ENCODE data around the gene ZBTB21. TPM values are rescaled to one million over a fixed set of nuclear protein-coding genes. Genes with fewer than 3 reads are reported as not detected.
A peak's percentile ranks its signal among the peaks of the same experiment; 100 is the strongest.

Gene ZBTB21
- total and polyA plus RNA-seq, 9 of the 15 experiments (the other 6 are each of a cell fraction or from before 2014, with no cell fraction given), result 2.2 to 15.2 (median 8.7) TPM

GRCh38 chr21:41972511-41973205, 37.5 kb downstream of the ZBTB21 start:
- 20% methylated on average over 23 of the region's 23 CpGs for WGBS (ENCODE audit: insufficient coverage, low coverage, missing lambda C conversion rate)
- FAIRE-seq (peak; percentile 40), DNase-seq (ENCODE audit: extremely low read depth in 1 of 4, low spot score in 3 of 4) (no peak), ATAC-seq (no peak)
- Histone ChIP-seq H3K4me2 (ENCODE audit: insufficient read depth, low read length) (no peak overlapping the region), H2AFZ (ENCODE audit: low read depth, low read length) (no peak overlapping the region), H3K9me3 (replicated peaks; ENCODE audit: control insufficient read depth, insufficient read depth, low read depth, low read length) (no peaks in the 10 kb centered on the region), H3K4me1 (replicated peaks in 1 of 2; ENCODE audit: control insufficient read depth in 2 of 2, insufficient read depth in 2 of 2, low read length in 2 of 2) (peaks cover 0 to 4% of the 10 kb centered on the region in 2 experiments; a peak in 2 of 5 replicates), H3K79me2 (ENCODE audit: control insufficient read depth, insufficient read depth, low read length) (no peaks in the 10 kb centered on the region), H3K4me3 (no peak overlapping the region), H3K36me3 (ENCODE audit: control insufficient read depth, insufficient read depth, low read length) (no peaks in the 10 kb centered on the region), H3K27me3 (ENCODE audit: control insufficient read depth in 2 of 2, insufficient read depth in 2 of 2, low read length in 2 of 2) (peaks cover 39 to 68% of the 10 kb centered on the region in 2 experiments), H3K27ac (ENCODE audit: extremely low read depth, low read depth, low read length) (no peak overlapping the region), H4K20me1 (replicated peaks; ENCODE audit: control insufficient read depth, insufficient read depth, low read length) (no peaks in the 10 kb centered on the region), H3K9me1 (ENCODE audit: control insufficient read depth, insufficient read depth, low read length) (no peaks in the 10 kb centered on the region), H3K9ac (ENCODE audit: insufficient read depth in 1 of 2, low read depth in 2 of 2, low read length in 2 of 2) (no peak overlapping the region)
- BruUV-seq (replicated peaks), result no TSS peak
- CTCF ChIA-PET (ENCODE audit: low intra/inter-chr PET ratio), result no interaction called here
- intact Hi-C loops (cut with micrococcal nuclease), result no loop called here
- TF ChIP-seq, protein P1, sequence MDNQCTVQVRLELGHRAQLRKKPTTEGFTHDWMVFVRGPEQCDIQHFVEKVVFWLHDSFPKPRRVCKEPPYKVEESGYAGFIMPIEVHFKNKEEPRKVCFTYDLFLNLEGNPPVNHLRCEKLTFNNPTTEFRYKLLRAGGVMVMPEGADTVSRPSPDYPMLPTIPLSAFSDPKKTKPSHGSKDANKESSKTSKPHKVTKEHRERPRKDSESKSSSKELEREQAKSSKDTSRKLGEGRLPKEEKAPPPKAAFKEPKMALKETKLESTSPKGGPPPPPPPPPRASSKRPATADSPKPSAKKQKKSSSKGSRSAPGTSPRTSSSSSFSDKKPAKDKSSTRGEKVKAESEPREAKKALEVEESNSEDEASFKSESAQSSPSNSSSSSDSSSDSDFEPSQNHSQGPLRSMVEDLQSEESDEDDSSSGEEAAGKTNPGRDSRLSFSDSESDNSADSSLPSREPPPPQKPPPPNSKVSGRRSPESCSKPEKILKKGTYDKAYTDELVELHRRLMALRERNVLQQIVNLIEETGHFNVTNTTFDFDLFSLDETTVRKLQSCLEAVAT (IDR thresholded peaks at IDR 0.05), result no peak
- TF ChIP-seq ZNF318 (IDR thresholded peaks at IDR 0.05; ENCODE audit: borderline replicate concordance in 1 of 2, low read depth in 1 of 2) (no peak), POLR3A (IDR thresholded peaks at IDR 0.05; ENCODE audit: borderline replicate concordance, extremely low read depth, insufficient read depth, insufficient read length) (no peak), RBM22 (IDR thresholded peaks at IDR 0.05; ENCODE audit: low read depth, low read length, poor library complexity, severe bottlenecking) (no peak), RNF2 (IDR thresholded peaks at IDR 0.05) (no peak), SIN3B (IDR thresholded peaks at IDR 0.05; ENCODE audit: low read depth) (no peak), IFI16 (CRISPR knock-in tag; IDR thresholded peaks at IDR 0.05) (no peak), CBFB (CRISPR knock-in tag; IDR thresholded peaks at IDR 0.05) (no peak), ZNF75A (CRISPR knock-in tag; IDR thresholded peaks at IDR 0.05) (no peak), ZNF146 (CRISPR knock-in tag; IDR thresholded peaks at IDR 0.05; ENCODE audit: unreplicated experiment) (no peak), GATAD2A (IDR thresholded peaks at IDR 0.05) (no peak)
- TF ChIP-seq, protein P2, sequence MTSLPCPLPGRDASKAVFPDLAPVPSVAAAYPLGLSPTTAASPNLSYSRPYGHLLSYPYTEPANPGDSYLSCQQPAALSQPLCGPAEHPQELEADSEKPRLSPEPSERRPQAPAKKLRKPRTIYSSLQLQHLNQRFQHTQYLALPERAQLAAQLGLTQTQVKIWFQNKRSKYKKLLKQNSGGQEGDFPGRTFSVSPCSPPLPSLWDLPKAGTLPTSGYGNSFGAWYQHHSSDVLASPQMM (CRISPR knock-in tag; IDR thresholded peaks at IDR 0.05), result no peak
- POLR2A ChIA-PET, result no interaction called here
- in situ Hi-C loops (cut with MboI), result no loop called here

All from K562 (cell line).